HepG2 (cell line): Measurements from ENCODE around the gene CABP4. TPM values are rescaled to one million over a fixed set of nuclear protein-coding genes. Genes with fewer than 3 reads are reported as not detected.

Experiments
- BHLHE40 ChIP-seq: IDR thresholded peaks from 2 replicates; pipeline ENCODE4 v1.6.1; 2011; ENCODE audit warnings: low read length, improper control_type of control experiment
- CBFB ChIP-seq: sonication (generic); formaldehyde crosslinking; IDR thresholded peaks from 2 replicates; pipeline ENCODE4 v1.4.0; 2020; ENCODE audit warnings: missing genetic modification reagents
- ELK4 ChIP-seq: sonication (generic); formaldehyde crosslinking; IDR thresholded peaks from 2 replicates; pipeline ENCODE4 v1.9.0; 2021; ENCODE audit warnings: missing genetic modification reagents, borderline replicate concordance
- MIXL1 ChIP-seq: IDR thresholded peaks from 2 replicates; pipeline ENCODE4 v1.6.1; 2016
- MTA1 ChIP-seq: sonication (generic); formaldehyde crosslinking; IDR thresholded peaks from 2 replicates; pipeline ENCODE4 v1.4.0; 2020; ENCODE audit warnings: missing genetic modification reagents, mild to moderate bottlenecking, borderline replicate concordance
- MYC ChIP-seq: sonication (generic); formaldehyde crosslinking; IDR thresholded peaks from 2 replicates; pipeline ENCODE4 v1.9.0; 2021; ENCODE audit warnings: missing genetic modification reagents, borderline replicate concordance
- PRPF4 ChIP-seq: fragments of 200-400 bp; formaldehyde crosslinking; IDR thresholded peaks from 2 replicates; pipeline ENCODE4 v1.6.1; 2016; ENCODE audit warnings: low read length, low read depth; ENCODE audit not compliant: poor library complexity, severe bottlenecking
- SP140L ChIP-seq: sonication (generic); formaldehyde crosslinking; IDR thresholded peaks from 2 replicates; pipeline ENCODE4 v1.4.0; 2020; ENCODE audit warnings: missing genetic modification reagents, borderline replicate concordance
- TEAD2 ChIP-seq: sonication (generic); formaldehyde crosslinking; IDR thresholded peaks from 2 replicates; pipeline ENCODE4 v1.9.0; 2021; ENCODE audit warnings: missing genetic modification reagents
- TEAD3 ChIP-seq: optimal IDR thresholded peaks from 2 replicates; pipeline ENCODE3; 2016; ENCODE audit warnings: borderline replicate concordance
- ZNF121 ChIP-seq: sonication (generic); formaldehyde crosslinking; IDR thresholded peaks from 2 replicates; pipeline ENCODE4 v1.5.0; 2020; ENCODE audit warnings: mild to moderate bottlenecking, missing genetic modification reagents
- ZNF318 ChIP-seq: sonication (generic); formaldehyde crosslinking; IDR thresholded peaks from 2 replicates; pipeline ENCODE4 v1.4.0; 2020; ENCODE audit warnings: mild to moderate bottlenecking, missing genetic modification reagents
- ZNF367 ChIP-seq: sonication (generic); formaldehyde crosslinking; IDR thresholded peaks from 2 replicates; pipeline ENCODE4 v1.4.0; 2020; ENCODE audit warnings: missing genetic modification reagents, borderline replicate concordance
- ZNF615 ChIP-seq: sonication (generic); formaldehyde crosslinking; IDR thresholded peaks from 2 replicates; pipeline ENCODE4 v1.5.0; 2020; ENCODE audit warnings: mild to moderate bottlenecking, missing genetic modification reagents, borderline replicate concordance
- ZNF891 ChIP-seq: sonication (generic); formaldehyde crosslinking; IDR thresholded peaks from 2 replicates; pipeline ENCODE4 v1.5.0; 2020; ENCODE audit warnings: mild to moderate bottlenecking, missing genetic modification reagents
- polyA plus RNA-seq, 8 experiments: library from polyadenylated mRNA; depleted of rRNA in 3 of 8; stranded (reverse) in 7 of 8; unstranded in 1 of 8; fragments of >200 nt; fragmentation: Illumina TruSeq in 4 of 8; extraction: Trizol in 4 of 8; gene quantifications; 2 replicates each; pipeline versions ENCODE4 v1.2.1 to v1.2.3, GENCODE V29; 2011 to 2016; ENCODE audit warnings: low read depth in 4 of 8, missing spikeins in 1 of 8, mixed read lengths in 1 of 8; ENCODE audit not compliant: insufficient read depth in 1 of 8
- total RNA-seq, 5 experiments: library from RNA; depleted of rRNA; stranded (reverse); fragments of >200 nt; fragmentation: Illumina TruSeq; extraction: Trizol; gene quantifications; 2 replicates each; pipeline ENCODE4 v1.2.3, GENCODE V29; 2016; ENCODE audit warnings: low read depth in 1 of 5
- TF ChIP-seq, protein P1 (sequence below): sonication (generic); formaldehyde crosslinking; IDR thresholded peaks from 2 replicates; pipeline ENCODE4 v1.9.0; 2022; ENCODE audit warnings: missing genetic modification reagents, mild to moderate bottlenecking, borderline replicate concordance
- TF ChIP-seq, protein P2 (sequence below): sonication (generic); formaldehyde crosslinking; IDR thresholded peaks from 2 replicates; pipeline ENCODE4 v1.8.1; 2023; ENCODE audit warnings: missing genetic modification reagents, mild to moderate bottlenecking, borderline replicate concordance

Gene CABP4
- total and polyA plus RNA-seq, 2 of the 13 experiments (the other 11 are each of a cell fraction or from before 2014, with no cell fraction given), result not detected

DNA sequence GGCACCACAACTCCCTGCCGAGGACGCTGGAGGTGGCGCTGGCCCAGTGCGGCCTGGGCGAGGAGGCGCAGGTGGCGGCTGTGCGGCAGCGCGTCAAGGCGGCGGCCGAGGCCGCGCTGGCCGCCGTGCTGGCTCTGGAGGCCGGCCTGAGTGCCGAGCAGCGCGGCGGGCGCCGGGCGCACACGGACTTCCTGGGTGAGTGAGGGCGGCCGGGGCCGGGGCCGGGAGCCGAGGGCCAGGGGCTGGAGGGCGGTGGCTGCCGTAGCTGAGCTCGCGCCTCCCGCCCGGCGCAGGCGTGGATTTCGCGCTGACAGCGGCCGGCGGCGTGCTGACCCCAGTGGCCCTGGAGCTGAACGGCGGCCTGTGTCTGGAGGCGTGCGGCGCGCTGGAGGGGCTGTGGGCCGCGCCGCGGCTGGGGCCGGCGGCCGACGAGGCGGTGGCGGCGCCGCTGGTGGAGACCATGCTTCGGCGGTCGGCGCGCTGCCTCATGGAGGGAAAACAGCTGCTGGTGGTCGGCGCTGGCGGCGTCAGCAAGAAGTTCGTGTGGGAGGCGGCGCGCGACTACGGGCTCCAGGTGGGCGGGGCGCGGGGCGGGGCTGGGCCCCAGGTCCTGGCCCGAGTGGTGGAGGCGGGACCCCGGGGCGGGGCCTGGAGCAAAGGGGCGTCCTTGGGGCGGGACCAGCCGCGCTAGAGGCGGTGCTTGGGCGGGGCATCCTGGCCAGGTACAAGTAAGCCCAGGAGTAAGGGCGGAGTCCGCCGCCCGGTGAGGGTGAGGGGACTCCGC is 34.3 kb upstream of the CABP4 start (continued):
- TF ChIP-seq ZNF318 (CRISPR knock-in tag) (no peak), CBFB (CRISPR knock-in tag) (no peak), SP140L (CRISPR knock-in tag) (no peak), ZNF367 (CRISPR knock-in tag) (peak; percentile 19; the same call in 1 of the 2 replicates), TEAD3 (CRISPR knock-in tag) (no peak), PRPF4 (no peak), BHLHE40 (no peak; the same call in 1 of the 2 replicates), MYC (CRISPR knock-in tag) (0 out of 2 replicates have a peak, but pooled peaks have one; percentile 29), ZNF615 (CRISPR knock-in tag) (no peak), ZNF121 (peak; percentile 92; the same call in 1 of the 2 replicates), TEAD2 (CRISPR knock-in tag) (no peak), ZNF891 (0 out of 2 replicates have a peak, but pooled peaks have one; percentile 27), MIXL1 (CRISPR knock-in tag) (no peak), MTA1 (CRISPR knock-in tag) (no peak), ELK4 (CRISPR knock-in tag) (no peak)
- TF ChIP-seq, protein P1, sequence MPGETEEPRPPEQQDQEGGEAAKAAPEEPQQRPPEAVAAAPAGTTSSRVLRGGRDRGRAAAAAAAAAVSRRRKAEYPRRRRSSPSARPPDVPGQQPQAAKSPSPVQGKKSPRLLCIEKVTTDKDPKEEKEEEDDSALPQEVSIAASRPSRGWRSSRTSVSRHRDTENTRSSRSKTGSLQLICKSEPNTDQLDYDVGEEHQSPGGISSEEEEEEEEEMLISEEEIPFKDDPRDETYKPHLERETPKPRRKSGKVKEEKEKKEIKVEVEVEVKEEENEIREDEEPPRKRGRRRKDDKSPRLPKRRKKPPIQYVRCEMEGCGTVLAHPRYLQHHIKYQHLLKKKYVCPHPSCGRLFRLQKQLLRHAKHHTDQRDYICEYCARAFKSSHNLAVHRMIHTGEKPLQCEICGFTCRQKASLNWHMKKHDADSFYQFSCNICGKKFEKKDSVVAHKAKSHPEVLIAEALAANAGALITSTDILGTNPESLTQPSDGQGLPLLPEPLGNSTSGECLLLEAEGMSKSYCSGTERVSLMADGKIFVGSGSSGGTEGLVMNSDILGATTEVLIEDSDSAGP (CRISPR knock-in tag), result no peak
- TF ChIP-seq, protein P2, sequence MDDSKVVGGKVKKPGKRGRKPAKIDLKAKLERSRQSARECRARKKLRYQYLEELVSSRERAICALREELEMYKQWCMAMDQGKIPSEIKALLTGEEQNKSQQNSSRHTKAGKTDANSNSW (CRISPR knock-in tag), result no peak
